Lung (tissue), 12 donors: ENCODE data around the gene CDK8. TPM values are rescaled to one million over a fixed set of nuclear protein-coding genes. Genes with fewer than 3 reads are reported as not detected.

Experiments used
- ATAC-seq: fragments of 200-7000 bp; cut with Tn5 transposase; one replicate; pipeline ENCODE4 v1.9.1; 2020; ENCODE audit warnings: moderate number of reproducible peaks; ENCODE audit not compliant: insufficient read depth, low FRiP score
- DNase-seq, 3 donors: peaks; one replicate each; pipeline ENCODE4 v3.0.0-alpha.2; 2013 to 2017
- H3K27ac ChIP-seq, 2 donors: one replicate each; pipeline ENCODE4 v1.5.1; 2013; ENCODE audit warnings: mild to moderate bottlenecking in 2 of 2, moderate library complexity in 2 of 2, control low read depth in 1 of 2, inconsistent platforms in 1 of 2, low read depth in 1 of 2, low read length in 1 of 2
- H3K27me3 ChIP-seq, 3 donors: one replicate each; pipeline ENCODE4 v1.5.1; 2013; ENCODE audit warnings: low read length in 2 of 3; ENCODE audit not compliant: control insufficient read depth in 3 of 3, insufficient read depth in 3 of 3
- H3K36me3 ChIP-seq, 4 donors: one replicate each; pipeline ENCODE4 v1.5.1; 2013; ENCODE audit warnings: low read length in 4 of 4, mild to moderate bottlenecking in 1 of 4, moderate library complexity in 1 of 4; ENCODE audit not compliant: control insufficient read depth in 4 of 4, insufficient read depth in 4 of 4
- H3K4me1 ChIP-seq, 5 donors: one replicate each; pipeline ENCODE4 v1.5.1; 2013; ENCODE audit warnings: low read length in 5 of 5, mild to moderate bottlenecking in 2 of 5, moderate library complexity in 1 of 5; ENCODE audit not compliant: control insufficient read depth in 5 of 5, insufficient read depth in 5 of 5
- H3K4me3 ChIP-seq: one replicate; pipeline ENCODE4 v1.5.1; 2013; ENCODE audit warnings: mild to moderate bottlenecking, control low read depth, moderate library complexity
- H3K9ac ChIP-seq, 2 donors: one replicate each; pipeline ENCODE4 v1.5.1; 2013; ENCODE audit warnings: low read length in 2 of 2, control low read depth in 1 of 2; ENCODE audit not compliant: insufficient read depth in 1 of 2
- H3K9me3 ChIP-seq, 4 donors: one replicate each; pipeline ENCODE4 v1.5.1; 2013; ENCODE audit warnings: low read length in 3 of 4, mild to moderate bottlenecking in 1 of 4, moderate library complexity in 1 of 4; ENCODE audit not compliant: control insufficient read depth in 4 of 4, insufficient read depth in 3 of 4
- WGBS, 2 donors: extraction: QIAGEN DNeasy Blood & Tissue Kit; methylation state at CpG; one replicate each; pipeline ENCODE4 v1.1.7; 2013; 5-methylcytosine and 5-hydroxymethylcytosine counted together
- polyA plus RNA-seq, 2 donors: library from polyadenylated mRNA; stranded (reverse); fragments of 200-250 nt; gene quantifications; one replicate each; pipeline ENCODE4 v1.2.1, GENCODE V29; 2013
- total RNA-seq, 2 donors: library from RNA; depleted of rRNA in 1 of 2; stranded (reverse); fragments of >200 nt in 1 of 2; gene quantifications; one replicate each; pipeline ENCODE4 v1.2.1, GENCODE V29; 2014 to 2021
- TF ChIP-seq, protein P1 (sequence below): IDR thresholded peaks from 2 replicates; pipeline ENCODE4 v1.5.1; 2012; ENCODE audit warnings: mild to moderate bottlenecking; ENCODE audit errors: control extremely low read depth, extremely low read depth
- donor health status: control.
- donor health status: control.
- donor health status: Bipolar disorder and iron deficiency.
- donor health status: healthy.
- donor health status: DM: yes; HTN: yes; CAD: no.

The CDK8 gene
- total and polyA plus RNA-seq, 4 donors: 7.1 to 12.7 (median 9.6) TPM

DNA sequence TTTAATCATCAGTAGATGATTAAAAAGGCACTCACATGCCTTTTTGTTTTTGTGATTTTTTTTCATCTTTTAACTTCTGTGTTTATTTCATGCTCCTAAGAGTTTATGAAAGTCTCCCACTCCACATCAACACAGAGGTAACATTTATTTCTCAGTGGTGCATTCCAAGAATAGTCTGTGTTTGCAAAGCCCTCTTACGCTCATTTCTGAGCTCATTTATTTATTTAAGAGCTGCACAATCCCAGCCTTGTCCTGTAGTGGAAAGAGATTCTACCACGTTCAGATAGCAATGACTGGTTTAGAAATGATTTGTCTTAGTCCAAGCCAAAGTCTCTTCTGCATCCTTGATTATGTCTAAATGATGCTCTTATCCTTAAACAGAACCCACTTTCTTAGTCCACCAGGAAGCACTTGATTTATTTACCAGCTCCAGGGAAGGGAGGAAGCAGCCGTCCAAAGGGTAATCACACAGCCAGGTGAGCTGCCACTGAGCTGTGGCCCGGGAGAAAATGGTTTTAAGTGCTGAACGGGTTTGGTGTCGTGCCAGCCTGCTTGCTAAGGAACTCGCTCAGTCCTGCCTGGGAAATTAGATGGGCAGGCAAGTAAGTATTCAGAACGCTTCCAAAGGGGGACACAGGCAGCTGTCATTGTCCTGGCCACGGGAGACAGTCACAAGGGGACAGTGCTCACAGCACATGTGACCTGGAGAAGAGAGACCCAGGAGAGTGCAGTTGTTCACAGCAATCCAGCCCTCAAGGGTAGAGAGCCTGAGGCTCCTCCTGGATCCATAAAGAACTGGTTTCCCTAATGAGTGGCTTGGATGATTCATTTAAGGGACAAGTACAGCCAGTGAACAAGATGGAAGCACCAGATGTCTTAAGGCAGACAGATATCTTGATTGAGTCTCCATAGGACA lies 171.8 kb downstream of the CDK8 start:
- Histone ChIP-seq H3K4me3 (no peak overlapping the region), H3K9ac (no peak overlapping the region), H3K27me3 (no peaks in the 10 kb centered on the region), H3K4me1 (peaks cover 0 to 4% (median 0%) of the 10 kb centered on the region in 5 donors), H3K27ac (peak overlapping the region in 1 of 2 donors; percentile 49), H3K36me3 (no peaks in the 10 kb centered on the region), H3K9me3 (no peaks in the 10 kb centered on the region)
- DNase-seq (peak; percentile 47 to 79 (median 59)), ATAC-seq (peak; percentile 45)
- WGBS, 2 donors: 52 to 65% methylated on average over 9 of the region's 9 CpGs
- TF ChIP-seq, protein P1, sequence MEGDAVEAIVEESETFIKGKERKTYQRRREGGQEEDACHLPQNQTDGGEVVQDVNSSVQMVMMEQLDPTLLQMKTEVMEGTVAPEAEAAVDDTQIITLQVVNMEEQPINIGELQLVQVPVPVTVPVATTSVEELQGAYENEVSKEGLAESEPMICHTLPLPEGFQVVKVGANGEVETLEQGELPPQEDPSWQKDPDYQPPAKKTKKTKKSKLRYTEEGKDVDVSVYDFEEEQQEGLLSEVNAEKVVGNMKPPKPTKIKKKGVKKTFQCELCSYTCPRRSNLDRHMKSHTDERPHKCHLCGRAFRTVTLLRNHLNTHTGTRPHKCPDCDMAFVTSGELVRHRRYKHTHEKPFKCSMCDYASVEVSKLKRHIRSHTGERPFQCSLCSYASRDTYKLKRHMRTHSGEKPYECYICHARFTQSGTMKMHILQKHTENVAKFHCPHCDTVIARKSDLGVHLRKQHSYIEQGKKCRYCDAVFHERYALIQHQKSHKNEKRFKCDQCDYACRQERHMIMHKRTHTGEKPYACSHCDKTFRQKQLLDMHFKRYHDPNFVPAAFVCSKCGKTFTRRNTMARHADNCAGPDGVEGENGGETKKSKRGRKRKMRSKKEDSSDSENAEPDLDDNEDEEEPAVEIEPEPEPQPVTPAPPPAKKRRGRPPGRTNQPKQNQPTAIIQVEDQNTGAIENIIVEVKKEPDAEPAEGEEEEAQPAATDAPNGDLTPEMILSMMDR: no peak

DNA sequence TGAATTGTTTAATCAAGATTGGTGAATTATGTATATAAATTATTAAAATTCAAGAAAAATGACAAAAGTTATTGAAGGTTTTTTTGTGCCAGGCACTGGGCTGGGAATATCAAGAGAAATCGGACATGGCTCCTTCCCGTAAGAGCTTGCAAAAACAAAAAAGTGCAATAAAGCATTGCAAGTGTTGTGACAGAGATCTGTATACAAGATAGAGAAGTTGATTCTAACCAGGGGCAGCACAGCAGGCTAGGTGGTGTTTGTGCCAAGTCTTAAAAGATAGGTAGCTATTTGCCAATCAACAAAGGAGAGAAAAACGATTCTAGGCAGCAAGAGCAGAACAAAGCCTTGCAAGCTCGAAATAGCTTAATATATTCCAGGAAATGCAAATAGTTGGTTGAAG lies 179.8 kb downstream of the CDK8 start:
- no peak overlapping the region for H3K27ac ChIP-seq
- TF ChIP-seq, protein P1: no peak
- peaks cover 0 to 12% (median 10%) of the 10 kb centered on the region in 4 donors for H3K9me3 ChIP-seq
- no peak for DNase-seq
- H3K4me1 ChIP-seq: no peaks in the 10 kb centered on the region
- 69 to 74% methylated on average over 4 of the region's 4 CpGs for WGBS, 2 donors
- H3K27me3 ChIP-seq: no peaks in the 10 kb centered on the region
- H3K36me3 ChIP-seq: no peaks in the 10 kb centered on the region
- H3K9ac ChIP-seq: no peak overlapping the region
- no peak for ATAC-seq
- H3K4me3 ChIP-seq: no peak overlapping the region

DNA sequence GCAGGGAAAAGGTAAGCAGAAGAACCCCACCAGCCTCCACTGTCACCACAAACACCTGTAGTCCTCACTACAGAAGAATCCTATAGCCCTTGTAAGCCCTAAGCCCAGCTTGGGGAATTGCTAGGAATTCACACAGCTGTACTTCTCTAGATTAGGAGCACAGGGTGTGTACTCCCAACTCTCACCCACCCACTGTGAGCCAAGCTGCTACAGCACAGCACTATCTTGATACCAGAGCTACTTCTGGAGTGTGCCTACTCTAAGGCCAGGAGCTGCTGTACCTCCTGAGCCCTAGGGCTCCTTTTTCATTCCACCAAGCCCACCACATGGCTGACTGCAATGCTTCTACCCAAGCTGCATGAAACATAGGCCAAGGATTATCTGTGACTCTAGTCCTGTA lies 181.2 kb downstream of the CDK8 start:
- peaks cover 0 to 12% (median 10%) of the 10 kb centered on the region in 4 donors for H3K9me3 ChIP-seq

More for the DNA sequence above, 181.2 kb downstream of the CDK8 start:
- TF ChIP-seq, protein P1: no peak
- ATAC-seq: no peak
- no peak for DNase-seq
- Histone ChIP-seq H3K27ac (no peak overlapping the region), H3K4me3 (no peak overlapping the region), H3K36me3 (no peaks in the 10 kb centered on the region), H3K4me1 (no peaks in the 10 kb centered on the region), H3K9ac (no peak overlapping the region), H3K27me3 (no peaks in the 10 kb centered on the region)
